ENCODE data around the gene FAM180B.

The FAM180B gene

DNA sequence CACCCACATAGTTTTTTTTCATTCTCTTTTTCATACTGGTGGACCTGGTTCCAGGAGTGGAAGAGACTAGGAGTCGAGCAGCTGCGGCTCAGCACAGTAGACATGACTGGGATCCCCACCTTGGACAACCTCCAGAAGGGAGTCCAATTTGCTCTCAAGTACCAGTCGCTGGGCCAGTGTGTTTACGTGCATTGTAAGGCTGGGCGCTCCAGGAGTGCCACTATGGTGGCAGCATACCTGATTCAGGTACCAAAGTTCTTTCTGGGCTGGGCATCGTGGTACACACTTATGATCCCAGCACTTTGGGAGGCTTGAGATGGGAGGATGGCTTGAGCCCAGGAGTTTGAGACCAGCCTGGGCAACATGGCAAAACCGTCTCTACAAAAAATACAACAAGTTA lies 16.8 kb upstream of the FAM180B start:
- H3K27me3 ChIP-seq (ENCODE audit: control insufficient read depth, insufficient read depth, low read length) = no peaks in the 10 kb centered on the region
- H3K27ac ChIP-seq (ENCODE audit: low read length) = no peak overlapping the region
- no CpG with 5 or more reads among the region's 7 CpGs for WGBS (ENCODE audit: insufficient coverage, insufficient read length)
- H3K4me1 ChIP-seq (ENCODE audit: control insufficient read depth, insufficient read depth, low read length) = no peaks in the 10 kb centered on the region
- H3K4me3 ChIP-seq (ENCODE audit: low read length) = no peak overlapping the region
- no peaks in the 10 kb centered on the region for H3K9me3 ChIP-seq (ENCODE audit: control insufficient read depth, insufficient read depth, low read length)
- peaks cover 14% of the 10 kb centered on the region for H3K36me3 ChIP-seq (ENCODE audit: control insufficient read depth, insufficient read depth, low read length)
- DNase-seq (ENCODE audit: low read depth, low spot score) = no peak

DNA sequence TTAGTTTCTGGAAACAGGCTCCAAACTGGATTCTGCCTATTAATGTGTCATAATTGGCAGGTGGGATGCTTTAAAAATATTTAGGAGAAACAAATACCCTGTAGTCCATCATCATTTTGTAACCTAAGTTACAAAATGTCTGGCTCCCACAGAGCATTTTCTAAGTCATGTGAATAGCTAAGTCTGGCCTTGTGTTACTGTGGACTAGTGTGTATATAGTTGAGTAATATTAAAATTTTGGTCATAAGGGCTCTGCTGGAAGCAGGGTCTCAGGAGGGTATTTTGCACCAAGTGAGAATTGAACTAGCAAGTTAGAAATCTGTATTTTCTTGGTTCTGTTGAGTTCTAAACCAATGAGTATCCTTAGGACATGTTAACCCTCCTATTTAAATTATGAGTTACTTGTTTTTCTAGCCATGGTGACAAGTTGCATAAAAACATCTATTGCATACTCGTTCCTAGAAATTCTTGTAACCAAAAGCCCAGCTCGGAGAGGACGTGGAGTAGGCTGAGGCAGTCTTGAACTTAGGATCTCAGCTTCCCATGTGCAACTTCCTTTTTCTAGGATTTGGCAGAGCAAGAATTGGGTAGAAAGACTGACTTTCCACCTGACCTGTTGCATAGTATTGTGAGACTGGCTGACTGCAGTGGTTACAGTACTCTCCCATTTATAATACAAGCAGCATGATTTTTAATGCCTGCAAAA lies 15.7 kb upstream of the FAM180B start:
- no CpG with 5 or more reads among the region's 3 CpGs for WGBS (ENCODE audit: insufficient coverage, insufficient read length)
- H3K4me1 ChIP-seq (ENCODE audit: control insufficient read depth, insufficient read depth, low read length) = no peaks in the 10 kb centered on the region
- H3K4me3 ChIP-seq (ENCODE audit: low read length) = no peak overlapping the region
- peaks cover 14% of the 10 kb centered on the region for H3K36me3 ChIP-seq (ENCODE audit: control insufficient read depth, insufficient read depth, low read length)
- no peak for DNase-seq (ENCODE audit: low read depth, low spot score)
- H3K27me3 ChIP-seq (ENCODE audit: control insufficient read depth, insufficient read depth, low read length) = no peaks in the 10 kb centered on the region
- H3K9me3 ChIP-seq (ENCODE audit: control insufficient read depth, insufficient read depth, low read length) = no peaks in the 10 kb centered on the region
- H3K27ac ChIP-seq (ENCODE audit: low read length) = no peak overlapping the region

DNA sequence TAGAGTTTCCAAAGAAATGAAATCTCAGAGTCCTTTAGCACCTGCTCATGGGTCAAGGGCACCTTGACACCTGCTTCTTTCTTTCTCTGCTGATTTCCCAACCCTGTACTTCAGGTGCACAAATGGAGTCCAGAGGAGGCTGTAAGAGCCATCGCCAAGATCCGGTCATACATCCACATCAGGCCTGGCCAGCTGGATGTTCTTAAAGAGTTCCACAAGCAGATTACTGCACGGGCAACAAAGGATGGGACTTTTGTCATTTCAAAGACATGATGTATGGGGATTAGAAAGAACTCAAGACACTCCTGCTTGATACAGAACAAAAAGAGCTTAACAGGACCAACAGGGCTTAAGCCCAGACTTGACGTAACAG lies 15.1 kb upstream of the FAM180B start:
- no peaks in the 10 kb centered on the region for H3K4me1 ChIP-seq (ENCODE audit: control insufficient read depth, insufficient read depth, low read length)
- no peak overlapping the region for H3K4me3 ChIP-seq (ENCODE audit: low read length)
- H3K27ac ChIP-seq (ENCODE audit: low read length) = no peak overlapping the region
- no peaks in the 10 kb centered on the region for H3K9me3 ChIP-seq (ENCODE audit: control insufficient read depth, insufficient read depth, low read length)
- no CpG with 5 or more reads among the region's 4 CpGs for whole genome bisulfite sequencing (ENCODE audit: insufficient coverage, insufficient read length)
- peaks cover 14% of the 10 kb centered on the region for H3K36me3 ChIP-seq (ENCODE audit: control insufficient read depth, insufficient read depth, low read length)
- DNase-seq (ENCODE audit: low read depth, low spot score) = no peak
- no peaks in the 10 kb centered on the region for H3K27me3 ChIP-seq (ENCODE audit: control insufficient read depth, insufficient read depth, low read length)

DNA sequence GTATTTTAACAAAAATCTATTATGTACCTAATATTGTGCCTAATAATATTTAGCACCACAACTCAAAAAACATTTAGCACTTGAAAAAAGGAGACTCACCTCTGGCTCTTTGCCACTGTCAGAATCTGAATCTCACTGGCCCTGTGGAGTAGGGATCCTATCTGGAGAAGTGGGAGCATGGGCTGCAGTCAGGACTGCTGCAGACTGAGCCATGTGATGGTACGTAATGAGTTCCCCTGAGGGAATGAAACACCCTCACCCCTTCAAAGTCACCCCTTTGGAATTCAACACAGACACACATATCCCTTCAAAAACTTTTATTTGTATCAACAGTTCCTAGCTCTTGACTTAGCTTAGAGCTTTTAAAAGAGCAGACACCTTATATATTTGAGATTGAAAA lies 14.6 kb upstream of the FAM180B start:
- WGBS (ENCODE audit: insufficient coverage, insufficient read length) = no CpG with 5 or more reads among the region's 1 CpG
- DNase-seq (ENCODE audit: low read depth, low spot score) = no peak
- no peaks in the 10 kb centered on the region for H3K4me1 ChIP-seq (ENCODE audit: control insufficient read depth, insufficient read depth, low read length)

DNA sequence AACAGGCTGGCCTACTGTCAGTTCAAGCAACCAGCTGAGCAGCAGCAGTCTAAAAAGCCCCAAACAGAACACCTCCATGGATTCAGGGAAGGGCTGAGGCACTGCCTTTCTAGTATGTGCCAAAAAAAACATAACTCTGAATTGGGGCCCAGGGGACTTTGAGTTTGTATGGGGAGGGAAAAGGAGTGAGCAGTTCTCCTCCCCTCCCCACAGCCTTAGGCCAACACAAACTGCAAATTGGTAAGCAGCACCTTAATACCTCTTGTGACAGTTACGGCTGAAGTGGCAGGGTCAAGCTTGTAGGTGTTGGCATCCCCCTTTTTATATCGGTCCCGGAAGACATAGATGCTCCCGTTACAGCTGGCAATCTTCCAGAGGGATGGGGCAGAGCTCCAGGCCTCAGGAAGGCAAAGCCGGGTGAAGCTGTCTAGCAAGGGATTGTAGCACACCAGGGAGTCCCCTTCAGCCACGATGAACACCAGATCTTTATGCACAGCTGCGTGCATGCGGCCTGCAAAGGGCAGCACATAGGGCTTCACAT lies 13.7 kb upstream of the FAM180B start:
- WGBS (ENCODE audit: insufficient coverage, insufficient read length) = no CpG with 5 or more reads among the region's 8 CpGs
- Histone ChIP-seq H3K27ac (ENCODE audit: low read length) (no peak overlapping the region), H3K4me3 (ENCODE audit: low read length) (no peak overlapping the region), H3K9me3 (ENCODE audit: control insufficient read depth, insufficient read depth, low read length) (no peaks in the 10 kb centered on the region), H3K4me1 (ENCODE audit: control insufficient read depth, insufficient read depth, low read length) (no peaks in the 10 kb centered on the region), H3K36me3 (ENCODE audit: control insufficient read depth, insufficient read depth, low read length) (peaks cover 14% of the 10 kb centered on the region), H3K27me3 (ENCODE audit: control insufficient read depth, insufficient read depth, low read length) (no peaks in the 10 kb centered on the region)
- no peak for DNase-seq (ENCODE audit: low read depth, low spot score)

More for the DNA sequence above, 14.6 kb upstream of the FAM180B start:
- peaks cover 14% of the 10 kb centered on the region for H3K36me3 ChIP-seq (ENCODE audit: control insufficient read depth, insufficient read depth, low read length)
- no peak overlapping the region for H3K27ac ChIP-seq (ENCODE audit: low read length)
- H3K27me3 ChIP-seq (ENCODE audit: control insufficient read depth, insufficient read depth, low read length) = no peaks in the 10 kb centered on the region
- H3K4me3 ChIP-seq (ENCODE audit: low read length) = no peak overlapping the region
- H3K9me3 ChIP-seq (ENCODE audit: control insufficient read depth, insufficient read depth, low read length) = no peaks in the 10 kb centered on the region

DNA sequence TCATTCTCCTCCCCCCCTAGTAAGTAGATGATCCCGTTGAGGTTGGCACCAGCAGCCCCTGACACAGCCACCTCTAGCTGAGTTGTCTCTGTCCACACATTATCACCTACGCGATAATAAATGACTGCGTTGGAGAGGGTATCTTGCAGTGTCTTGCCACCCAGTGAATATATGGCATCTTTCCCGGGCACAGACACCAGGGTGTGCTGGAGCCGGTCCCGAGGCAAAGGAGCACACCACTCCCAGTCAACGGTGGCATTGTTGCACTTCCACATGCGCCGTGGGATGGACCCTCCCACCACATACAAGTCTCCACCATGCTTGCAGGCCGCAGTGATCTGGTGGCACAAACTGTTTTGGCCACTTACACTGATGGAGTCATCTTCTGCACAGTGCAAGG lies 13.2 kb upstream of the FAM180B start:
- no CpG with 5 or more reads among the region's 11 CpGs for WGBS (ENCODE audit: insufficient coverage, insufficient read length)
- Histone ChIP-seq H3K36me3 (ENCODE audit: control insufficient read depth, insufficient read depth, low read length) (peaks cover 14% of the 10 kb centered on the region), H3K27me3 (ENCODE audit: control insufficient read depth, insufficient read depth, low read length) (no peaks in the 10 kb centered on the region), H3K9me3 (ENCODE audit: control insufficient read depth, insufficient read depth, low read length) (no peaks in the 10 kb centered on the region), H3K4me3 (ENCODE audit: low read length) (no peak overlapping the region), H3K4me1 (ENCODE audit: control insufficient read depth, insufficient read depth, low read length) (no peaks in the 10 kb centered on the region), H3K27ac (ENCODE audit: low read length) (no peak overlapping the region)
- DNase-seq (ENCODE audit: low read depth, low spot score) = no peak

DNA sequence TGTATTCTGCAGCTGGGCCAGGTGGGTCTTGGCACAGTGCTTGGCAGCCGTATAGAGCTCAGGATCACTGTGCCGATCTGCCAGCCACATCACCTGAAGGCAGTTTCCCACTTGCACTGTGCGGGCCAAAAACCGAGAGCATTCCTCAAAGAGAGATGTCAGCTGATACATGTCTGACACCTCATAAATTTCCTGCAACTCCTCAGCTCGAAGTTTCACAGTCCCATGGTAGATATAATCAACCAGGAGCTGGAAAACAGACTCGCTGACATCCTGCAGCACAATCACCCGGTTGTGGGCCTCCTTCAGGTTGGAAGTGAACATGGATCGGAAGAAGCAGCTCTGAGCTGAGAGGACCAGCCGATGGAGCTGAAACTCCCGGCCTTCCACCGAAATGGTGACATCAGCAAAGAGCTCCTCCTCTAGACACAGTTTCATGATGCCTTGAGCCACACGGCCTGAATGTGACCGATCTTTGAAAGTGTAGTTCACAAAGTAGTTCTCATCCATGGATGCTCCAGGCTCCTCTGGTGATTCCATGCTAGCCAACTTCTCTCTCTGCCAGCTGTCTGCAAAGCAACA lies 8.9 kb upstream of the FAM180B start:
- no peak for DNase-seq (ENCODE audit: low read depth, low spot score)
- no peak overlapping the region for H3K4me3 ChIP-seq (ENCODE audit: low read length)
- H3K9me3 ChIP-seq (ENCODE audit: control insufficient read depth, insufficient read depth, low read length) = no peaks in the 10 kb centered on the region
- no CpG with 5 or more reads among the region's 13 CpGs for WGBS (ENCODE audit: insufficient coverage, insufficient read length)
- 0 out of 2 replicates have a peak, but pooled peaks cover 3% of the 10 kb centered on the region for H3K4me1 ChIP-seq (ENCODE audit: control insufficient read depth, insufficient read depth, low read length)
- H3K36me3 ChIP-seq (ENCODE audit: control insufficient read depth, insufficient read depth, low read length) = peaks cover 18% of the 10 kb centered on the region
- no peak overlapping the region for H3K27ac ChIP-seq (ENCODE audit: low read length)
- H3K27me3 ChIP-seq (ENCODE audit: control insufficient read depth, insufficient read depth, low read length) = no peaks in the 10 kb centered on the region

DNA sequence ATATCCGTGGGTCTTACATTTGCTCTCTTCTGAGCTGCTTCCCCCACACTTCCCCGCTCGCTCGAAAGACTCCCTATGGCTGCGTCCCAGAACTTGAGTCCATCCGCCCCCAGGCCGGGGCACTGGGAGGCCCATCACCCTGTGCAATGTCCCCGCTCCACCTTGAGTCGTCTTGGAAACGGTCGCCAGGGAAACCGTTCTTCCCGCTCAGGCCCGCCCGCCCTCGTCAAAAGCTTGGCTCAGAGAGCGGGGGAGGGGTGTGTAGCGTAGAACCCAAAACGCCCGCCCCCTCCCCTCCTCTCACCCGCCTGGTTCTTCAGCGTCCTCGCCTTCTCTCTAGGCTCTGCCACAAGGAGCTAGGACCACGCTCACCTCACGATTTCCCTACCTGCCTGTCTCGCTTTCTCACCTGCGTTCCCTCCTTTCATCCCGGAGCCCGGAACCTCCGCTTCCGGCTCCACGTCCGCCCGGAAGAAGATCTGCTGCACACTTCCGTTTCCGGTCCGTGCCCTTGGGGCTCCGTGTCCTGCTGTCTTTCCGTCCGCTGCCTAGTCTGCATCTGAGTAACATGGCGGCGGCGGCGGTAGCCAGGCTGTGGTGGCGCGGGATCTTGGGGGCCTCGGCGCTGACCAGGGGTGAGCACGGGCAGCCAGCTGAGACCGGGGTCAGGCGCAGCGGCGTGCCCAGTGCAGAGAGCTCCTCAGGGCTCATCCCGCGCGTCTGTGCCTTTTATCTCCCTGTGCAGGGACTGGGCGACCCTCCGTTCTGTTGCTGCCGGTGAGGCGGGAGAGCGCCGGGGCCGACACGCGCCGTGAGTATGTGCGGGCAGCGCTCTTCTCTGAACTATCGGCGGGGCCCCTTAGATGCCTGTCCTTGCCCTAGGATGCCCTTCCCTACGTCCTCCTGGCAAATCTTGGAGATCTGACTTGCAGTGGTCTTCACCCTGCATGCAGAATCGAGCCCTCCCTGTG lies 7.7 kb upstream of the FAM180B start, which contains the start of the genes KBTBD4 and NDUFS3:
Gene KBTBD4 (minus strand): TSS at position 447 of the 971 bp plus-strand sequence. CDS start 19 bp downstream, at position 428.
Gene NDUFS3 (plus strand): TSS at position 551 of the 971 bp plus-strand sequence. CDS start 18 bp downstream, at position 569.
- WGBS (ENCODE audit: insufficient coverage, insufficient read length) = no CpG with 5 or more reads among the region's 72 CpGs
- no peak within 1 kb of the TSS for H3K27ac ChIP-seq (ENCODE audit: low read length)
- H3K4me1 ChIP-seq (ENCODE audit: control insufficient read depth, insufficient read depth, low read length) = 0 out of 2 replicates have a peak, but pooled peaks cover 3% of the 10 kb centered on the region
- H3K27me3 ChIP-seq (ENCODE audit: control insufficient read depth, insufficient read depth, low read length) = no peaks in the 10 kb centered on the region
- peaks cover 16% of the 10 kb centered on the region; the same call in 1 of the 2 replicates for H3K36me3 ChIP-seq (ENCODE audit: control insufficient read depth, insufficient read depth, low read length)
- DNase-seq (ENCODE audit: low read depth, low spot score) = peak; percentile 79
- H3K9me3 ChIP-seq (ENCODE audit: control insufficient read depth, insufficient read depth, low read length) = no peaks in the 10 kb centered on the region
- peak within 1 kb of the TSS; percentile 90 for H3K4me3 ChIP-seq (ENCODE audit: low read length)

DNA sequence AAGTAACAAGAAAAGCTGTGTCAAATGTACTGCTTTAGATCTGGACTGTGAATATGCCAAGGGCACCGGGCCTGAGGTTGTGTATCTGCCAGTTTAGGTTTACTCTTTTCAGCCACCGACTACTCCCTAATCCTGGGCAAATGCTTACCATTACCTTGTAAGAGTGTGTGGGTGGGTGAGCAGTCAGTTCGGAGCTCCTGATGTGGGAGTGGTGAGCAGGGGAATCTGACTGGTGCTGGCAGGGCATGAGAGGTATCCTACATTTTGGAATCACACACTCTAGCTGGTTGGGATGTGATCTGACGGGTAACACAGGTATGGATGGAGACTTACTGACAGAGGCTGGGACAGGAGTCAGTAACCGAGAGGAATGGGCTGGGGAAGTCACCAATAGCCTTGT lies 2.6 kb upstream of the FAM180B start:
- WGBS (ENCODE audit: insufficient coverage, insufficient read length) = no CpG with 5 or more reads among the region's 5 CpGs
- Histone ChIP-seq H3K27me3 (ENCODE audit: control insufficient read depth, insufficient read depth, low read length) (no peaks in the 10 kb centered on the region), H3K4me3 (ENCODE audit: low read length) (no peak overlapping the region), H3K9me3 (ENCODE audit: control insufficient read depth, insufficient read depth, low read length) (no peaks in the 10 kb centered on the region), H3K27ac (ENCODE audit: low read length) (no peak overlapping the region), H3K4me1 (ENCODE audit: control insufficient read depth, insufficient read depth, low read length) (0 out of 2 replicates have a peak, but pooled peaks cover 3% of the 10 kb centered on the region), H3K36me3 (ENCODE audit: control insufficient read depth, insufficient read depth, low read length) (peaks cover 21% of the 10 kb centered on the region; the same call in 1 of the 2 replicates)
- DNase-seq (ENCODE audit: low read depth, low spot score) = no peak

Measured in iPS DF 6.9 (cell line).